ENCODE measurements around the gene PKNOX2. TPM values are rescaled to one million over a fixed set of nuclear protein-coding genes. Genes with fewer than 3 reads are reported as not detected.

The PKNOX2 gene
- total RNA-seq, 4 donors from 2014 or later, result 1.2 to 5.7 (median 2.2) TPM

- 97% methylated on average over 6 of the region's 7 CpGs; no CpG with 5 or more reads in 1 of the 2 donors for WGBS, 2 donors (ENCODE audit: low coverage in 1 of 2)
- TF ChIP-seq POLR2AphosphoS5 (IDR thresholded peaks at IDR 0.05), result no peak
- H3K27me3 ChIP-seq, result no peaks in the 10 kb centered on the region
- no peak overlapping the region for H3K4me3 ChIP-seq
- H3K4me1 ChIP-seq, result no peaks in the 10 kb centered on the region
- no peak overlapping the region for H3K27ac ChIP-seq
- no peaks in the 10 kb centered on the region for H3K9me3 ChIP-seq
- ATAC-seq, result no peak
- peaks cover 0 to 24% of the 10 kb centered on the region in 2 donors for H3K36me3 ChIP-seq
Measured at GRCh38 chr11:125412177-125412496, 247.6 kb downstream of the PKNOX2 start.

GRCh38 chr11:125412509-125412908 is 248.0 kb downstream of the PKNOX2 start:
- no peaks in the 10 kb centered on the region for H3K27me3 ChIP-seq
- no peaks in the 10 kb centered on the region for H3K9me3 ChIP-seq
- H3K4me1 ChIP-seq, result no peaks in the 10 kb centered on the region
- TF ChIP-seq CTCF (IDR thresholded peaks at IDR 0.05) (no peak), EP300 (IDR thresholded peaks at IDR 0.05) (no peak), POLR2A (IDR thresholded peaks at IDR 0.05) (no peak)
- WGBS, 2 donors (ENCODE audit: low coverage in 1 of 2), result 80% methylated on average over 3 of the region's 7 CpGs; no CpG with 5 or more reads in 1 of the 2 donors
- H3K36me3 ChIP-seq, result peaks cover 0 to 28% of the 10 kb centered on the region in 2 donors
- H3K27ac ChIP-seq, result no peak overlapping the region
- H3K4me3 ChIP-seq, result no peak overlapping the region
- ATAC-seq, result no peak

GRCh38 chr11:125413226-125413625 is 248.7 kb downstream of the PKNOX2 start:
- H3K9me3 ChIP-seq, result no peaks in the 10 kb centered on the region
- ATAC-seq, result no peak
- TF ChIP-seq EP300 (IDR thresholded peaks at IDR 0.05) (no peak), POLR2AphosphoS5 (IDR thresholded peaks at IDR 0.05) (no peak), CTCF (IDR thresholded peaks at IDR 0.05) (no peak), POLR2A (IDR thresholded peaks at IDR 0.05) (no peak)
- H3K4me1 ChIP-seq, result no peaks in the 10 kb centered on the region
- 60 to 90% methylated on average over 1 to 4 of the region's 7 CpGs for WGBS, 2 donors (ENCODE audit: low coverage in 1 of 2)
- H3K36me3 ChIP-seq, result peaks cover 0 to 31% of the 10 kb centered on the region in 2 donors
- H3K4me3 ChIP-seq, result no peak overlapping the region
- H3K27ac ChIP-seq, result no peak overlapping the region
- no peaks in the 10 kb centered on the region for H3K27me3 ChIP-seq

DNA sequence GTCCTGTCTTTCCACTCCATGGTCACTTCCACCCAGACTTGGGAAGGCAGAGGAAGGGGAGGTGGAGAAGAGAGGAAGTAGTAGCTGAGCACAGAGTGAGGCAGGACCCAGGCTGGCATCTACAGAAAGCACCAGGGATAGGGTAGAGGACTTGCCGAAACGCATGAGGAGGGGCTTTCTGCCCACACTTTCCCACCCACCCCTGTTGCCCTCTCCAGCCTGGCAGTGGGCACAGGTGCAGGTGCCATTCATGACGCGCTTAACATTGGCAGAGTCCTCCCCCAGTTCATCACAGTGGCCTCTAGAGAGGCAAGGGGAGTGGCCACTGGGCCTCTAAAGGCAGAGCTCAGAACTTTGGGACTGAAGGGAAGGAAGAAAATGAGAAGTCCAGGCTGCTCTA is 249.6 kb downstream of the PKNOX2 start:
- no peaks in the 10 kb centered on the region for H3K4me1 ChIP-seq
- no CpG with 5 or more reads among the region's 4 CpGs for WGBS, 2 donors (ENCODE audit: low coverage in 1 of 2)
- H3K27me3 ChIP-seq, result no peaks in the 10 kb centered on the region
- H3K27ac ChIP-seq, result no peak overlapping the region
- no peak overlapping the region for H3K4me3 ChIP-seq
- ATAC-seq, result no peak
- no peak for TF ChIP-seq EP300 (IDR thresholded peaks at IDR 0.05)
- no peak for TF ChIP-seq POLR2AphosphoS5 (IDR thresholded peaks at IDR 0.05)
- no peak for TF ChIP-seq CTCF (IDR thresholded peaks at IDR 0.05)
- TF ChIP-seq POLR2A (IDR thresholded peaks at IDR 0.05), result no peak
- peaks cover 0 to 31% of the 10 kb centered on the region in 2 donors for H3K36me3 ChIP-seq
- H3K9me3 ChIP-seq, result no peaks in the 10 kb centered on the region

- TF ChIP-seq EP300 (IDR thresholded peaks at IDR 0.05) (no peak), CTCF (IDR thresholded peaks at IDR 0.05) (no peak), POLR2AphosphoS5 (IDR thresholded peaks at IDR 0.05) (no peak), POLR2A (IDR thresholded peaks at IDR 0.05) (no peak)
- ATAC-seq, result no peak
- H3K4me3 ChIP-seq, result no peak overlapping the region
- H3K27me3 ChIP-seq, result no peaks in the 10 kb centered on the region
- H3K9me3 ChIP-seq, result no peaks in the 10 kb centered on the region
- WGBS, 2 donors (ENCODE audit: low coverage in 1 of 2), result 70 to 76% methylated on average over 3 to 9 of the region's 20 CpGs
- no peak overlapping the region for H3K27ac ChIP-seq
- no peaks in the 10 kb centered on the region for H3K4me1 ChIP-seq
- peaks cover 0 to 22% of the 10 kb centered on the region in 2 donors for H3K36me3 ChIP-seq
Measured at GRCh38 chr11:125416981-125417935, 252.7 kb downstream of the PKNOX2 start.

Data from gastroesophageal sphincter (tissue), 4 donors.